IMR-90 (cell line): ENCODE results near the gene ORMDL3. TPM values are rescaled to one million over a fixed set of nuclear protein-coding genes. Genes with fewer than 3 reads are reported as not detected.

Experiments
- ATAC-seq: fragments of 200-7000 bp; cut with Tn5 transposase; 2 replicates; pipeline ENCODE4 v1.9.1; 2020; ENCODE audit warnings: low read depth, mild to moderate bottlenecking, moderate library complexity
- BruUV-seq: library from RNA; stranded (reverse); fragments of 400-500 nt; replicated peaks from 2 replicates; lab custom pipeline; 2021; lab: Mats Ljungman, UMichigan
- CTCF ChIA-PET: fragments of 300-600 bp; formaldehyde crosslinking; extraction: SDS; loops from one replicate; lab custom pipeline; 2021; ENCODE audit warnings: antibody characterized with exemption; lab: Yijun Ruan, JAX
- POLR2A ChIA-PET: fragments of 300-600 bp; sonication (Branson Sonifier 250); formaldehyde crosslinking; loops from one replicate; lab custom pipeline; 2022; ENCODE audit warnings: antibody characterized with exemption; ENCODE audit not compliant: unreplicated experiment; lab: Charles Lee
- DNase-seq: peaks from one replicate; pipeline ENCODE4 v3.0.0; 2013
- H2AFZ ChIP-seq: replicated peaks from 2 replicates; pipeline ENCODE3; 2013; ENCODE audit warnings: low read length, mild to moderate bottlenecking; ENCODE audit not compliant: poor library complexity
- H2AK5ac ChIP-seq: 2 replicates; pipeline ENCODE4 v1.6.1; 2013; ENCODE audit warnings: low read depth, low read length, inconsistent platforms
- H2AK9ac ChIP-seq: replicated peaks from 2 replicates; pipeline ENCODE3; 2013; ENCODE audit warnings: mild to moderate bottlenecking, low read depth, low read length, moderate library complexity; ENCODE audit not compliant: poor library complexity
- H2BK120ac ChIP-seq: 2 replicates; pipeline ENCODE4 v1.6.1; 2013; ENCODE audit warnings: low read depth, low read length, inconsistent platforms
- H2BK15ac ChIP-seq: 3 replicates; pipeline ENCODE4 v1.6.1; 2013; ENCODE audit warnings: low read depth, low read length, inconsistent platforms
- H2BK20ac ChIP-seq: 2 replicates; pipeline ENCODE4 v1.6.1; 2013; ENCODE audit warnings: low read depth, mild to moderate bottlenecking, inconsistent platforms, low read length, moderate library complexity
- H2BK5ac ChIP-seq: 2 replicates; pipeline ENCODE4 v1.6.1; 2013; ENCODE audit warnings: mild to moderate bottlenecking, low read depth, low read length, inconsistent platforms; ENCODE audit not compliant: poor library complexity, severe bottlenecking
- H3K14ac ChIP-seq: replicated peaks from 2 replicates; pipeline ENCODE4 v1.6.1; 2013; ENCODE audit warnings: low read depth, low read length, inconsistent platforms
- H3K18ac ChIP-seq: 2 replicates; pipeline ENCODE4 v1.6.1; 2013; ENCODE audit warnings: low read depth, low read length, control low read depth
- H3K23ac ChIP-seq: 2 replicates; pipeline ENCODE4 v1.6.1; 2013; ENCODE audit warnings: low read depth, low read length, inconsistent platforms
- H3K27ac ChIP-seq: 2 replicates; pipeline ENCODE4 v1.5.1; 2013; ENCODE audit warnings: mild to moderate bottlenecking, control low read depth, low read length; ENCODE audit not compliant: insufficient read depth
- H3K27me3 ChIP-seq: 2 replicates; pipeline ENCODE4 v1.6.1; 2013; ENCODE audit warnings: low read length; ENCODE audit not compliant: control insufficient read depth, insufficient read depth
- H3K36me3 ChIP-seq: 2 replicates; pipeline ENCODE4 v1.6.1; 2013; ENCODE audit warnings: low read length, mixed read lengths; ENCODE audit not compliant: control insufficient read depth, insufficient read depth
- H3K4ac ChIP-seq: 2 replicates; pipeline ENCODE4 v1.6.1; 2013; ENCODE audit warnings: low read depth, low read length, inconsistent platforms
- H3K4me1 ChIP-seq: 2 replicates; pipeline ENCODE4 v1.6.1; 2013; ENCODE audit warnings: low read length, mixed read lengths; ENCODE audit not compliant: control insufficient read depth, insufficient read depth
- H3K4me2 ChIP-seq: 2 replicates; pipeline ENCODE4 v1.6.1; 2013; ENCODE audit warnings: low read depth, mild to moderate bottlenecking, control low read depth, low read length, moderate library complexity
- H3K4me3 ChIP-seq: 2 replicates; pipeline ENCODE4 v1.5.1; 2013; ENCODE audit warnings: low read depth, mild to moderate bottlenecking, control low read depth, low read length, moderate library complexity; ENCODE audit not compliant: insufficient read depth
- H3K56ac ChIP-seq: 2 replicates; pipeline ENCODE4 v1.6.1; 2013; ENCODE audit warnings: low read length, inconsistent platforms; ENCODE audit not compliant: insufficient read depth; ENCODE audit errors: extremely low read depth
- H3K79me1 ChIP-seq, 2 experiments: 2 replicates each; pipeline ENCODE4 v1.6.1; 2013; ENCODE audit warnings: low read length in 2 of 2, inconsistent platforms in 1 of 2, low read depth in 1 of 2
- H3K9ac ChIP-seq: 2 replicates; pipeline ENCODE4 v1.6.1; 2013; ENCODE audit warnings: low read depth, low read length, control low read depth
- H3K9me1 ChIP-seq: 2 replicates; pipeline ENCODE4 v1.6.1; 2013; ENCODE audit warnings: low read length, inconsistent platforms; ENCODE audit not compliant: insufficient read depth
- H3K9me3 ChIP-seq: 2 replicates; pipeline ENCODE4 v1.6.1; 2013; ENCODE audit warnings: low read length; ENCODE audit not compliant: control insufficient read depth, insufficient read depth
- H4K20me1 ChIP-seq: 2 replicates; pipeline ENCODE4 v1.6.1; 2013; ENCODE audit warnings: low read length, inconsistent platforms; ENCODE audit not compliant: insufficient read depth
- H4K5ac ChIP-seq: 2 replicates; pipeline ENCODE4 v1.6.1; 2013; ENCODE audit warnings: mild to moderate bottlenecking, low read depth, low read length, control low read depth
- H4K8ac ChIP-seq, 2 experiments: 2 replicates each; pipeline ENCODE4 v1.6.1; 2013; ENCODE audit warnings: low read depth in 2 of 2, low read length in 2 of 2, control low read depth in 1 of 2, inconsistent platforms in 1 of 2
- H4K91ac ChIP-seq: 2 replicates; pipeline ENCODE4 v1.6.1; 2013; ENCODE audit warnings: low read depth, low read length, inconsistent platforms; ENCODE audit not compliant: insufficient read depth
- RCOR1 ChIP-seq: IDR thresholded peaks from 2 replicates; pipeline ENCODE4 v1.6.1; 2012; ENCODE audit warnings: mild to moderate bottlenecking, low read length, improper control_type of control experiment; ENCODE audit not compliant: insufficient replicate concordance
- SMC3 ChIP-seq: fragments of 150-350 bp; IDR thresholded peaks from 2 replicates; pipeline ENCODE4 v1.6.1; 2016; ENCODE audit warnings: low read depth, mild to moderate bottlenecking, antibody characterized with exemption, low read length, moderate library complexity
- WGBS, 2 experiments: methylation state at CpG; one replicate each; pipeline versions ENCODE4 v1.1.5 to v1.1.7; 2013; ENCODE audit warnings: missing lambda C conversion rate in 2 of 2; ENCODE audit not compliant: insufficient read length in 1 of 2; ENCODE audit errors: extremely low coverage in 2 of 2; 5-methylcytosine and 5-hydroxymethylcytosine counted together
- dilution Hi-C: fragments of 300-500 bp; cut with HindIII; formaldehyde crosslinking; loops from one replicate; pipeline ENCODE4 v1.14.3; 2018; ENCODE audit warnings: low sequenced_read_pairs; ENCODE audit not compliant: unreplicated experiment
- in situ Hi-C: fragments of 300-500 bp; cut with MboI; formaldehyde crosslinking; loops from 3 replicates; pipeline ENCODE4 v1.14.3; 2019; ENCODE audit warnings: low sequenced_read_pairs, inconsistent platforms, mixed read lengths
- intact Hi-C: fragments of 100-400 bp; cut with micrococcal nuclease; formaldehyde crosslinking; loops from 2 replicates; pipeline ENCODE4 v1.10.0; 2022
- polyA plus RNA-seq, 3 experiments: library from polyadenylated mRNA; depleted of rRNA; stranded (reverse); fragments of >200 nt; gene quantifications; 2 replicates each; pipeline ENCODE4 v1.2.3, GENCODE V29; 2012; ENCODE audit warnings: low replicate concordance in 1 of 3
- total RNA-seq: library from RNA; depleted of rRNA; stranded (reverse); fragments of >200 nt; gene quantifications from 2 replicates; pipeline ENCODE4 v1.2.3, GENCODE V29; 2012
- TF ChIP-seq, protein P1 (sequence below): fragments of 150-350 bp; IDR thresholded peaks from 2 replicates; pipeline ENCODE4 v1.6.1; 2016; ENCODE audit warnings: low read depth, mild to moderate bottlenecking, low read length, moderate library complexity, borderline replicate concordance
- TF ChIP-seq, protein P2 (sequence below): conservative IDR thresholded peaks from 2 replicates; pipeline ENCODE4 v1.5.1; 2012; ENCODE audit warnings: mild to moderate bottlenecking, low read depth, low read length, improper control_type of control experiment

The ORMDL3 gene
- total and polyA plus RNA-seq, 2 of the 4 experiments (the other 2 are of a cell fraction): 45.7 to 78.6 TPM

DNA sequence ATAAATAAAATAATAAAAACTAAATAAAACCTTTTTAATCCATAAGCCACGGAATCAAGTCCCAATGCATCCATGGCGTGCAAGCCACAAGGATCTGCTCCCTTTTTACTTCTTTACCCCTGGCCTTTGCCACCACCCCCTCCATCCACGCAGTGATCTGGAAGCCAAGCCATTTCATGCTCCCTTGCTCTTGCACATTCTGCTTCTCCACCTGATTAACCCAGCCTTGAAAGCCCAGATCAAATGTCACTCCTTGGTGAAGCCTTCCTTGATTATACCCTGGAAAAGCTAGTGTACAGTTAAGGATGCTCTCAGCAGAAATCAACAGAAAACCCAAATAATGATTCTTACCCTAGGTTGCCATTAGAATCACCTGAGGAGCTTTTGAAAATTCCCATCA lies 10.0 kb upstream of the ORMDL3 start:
- Histone ChIP-seq H3K4me3 (no peak overlapping the region), H4K5ac (no peak overlapping the region), H2AK9ac (no peak overlapping the region), H4K20me1 (no peaks in the 10 kb centered on the region; the same call in 1 of the 2 replicates), H3K14ac (no peak overlapping the region), H2BK5ac (no peak overlapping the region), H4K8ac (no peak overlapping the region), H3K9me1 (peaks cover 18% of the 10 kb centered on the region), H4K91ac (no peak overlapping the region), H3K27ac (no peak overlapping the region), H3K79me1 (no peaks in the 10 kb centered on the region), H3K36me3 (no peaks in the 10 kb centered on the region), H3K4me1 (peaks cover 15% of the 10 kb centered on the region), H3K23ac (no peak overlapping the region), H3K4me2 (no peak overlapping the region), H2BK120ac (no peak overlapping the region), H2AK5ac (no peak overlapping the region), H3K18ac (no peak overlapping the region), H2AFZ (no peak overlapping the region), H2BK20ac (no peak overlapping the region), H2BK15ac (no peak overlapping the region), H3K9ac (no peak overlapping the region), H3K56ac (no peak overlapping the region), H3K27me3 (no peaks in the 10 kb centered on the region), H3K9me3 (no peaks in the 10 kb centered on the region), H3K4ac (no peak overlapping the region)
- intact Hi-C loops (no loop called here), dilution Hi-C loops (no loop called here), in situ Hi-C loops (no loop called here)
- ATAC-seq (no peak), DNase-seq (no peak)
- CTCF ChIA-PET: no interaction called here
- 100% methylated on average over 1 of the region's 3 CpGs; no CpG with 5 or more reads in 1 of the 2 experiments for WGBS, 2 experiments
- BruUV-seq: no TSS peak
- TF ChIP-seq, protein P1, sequence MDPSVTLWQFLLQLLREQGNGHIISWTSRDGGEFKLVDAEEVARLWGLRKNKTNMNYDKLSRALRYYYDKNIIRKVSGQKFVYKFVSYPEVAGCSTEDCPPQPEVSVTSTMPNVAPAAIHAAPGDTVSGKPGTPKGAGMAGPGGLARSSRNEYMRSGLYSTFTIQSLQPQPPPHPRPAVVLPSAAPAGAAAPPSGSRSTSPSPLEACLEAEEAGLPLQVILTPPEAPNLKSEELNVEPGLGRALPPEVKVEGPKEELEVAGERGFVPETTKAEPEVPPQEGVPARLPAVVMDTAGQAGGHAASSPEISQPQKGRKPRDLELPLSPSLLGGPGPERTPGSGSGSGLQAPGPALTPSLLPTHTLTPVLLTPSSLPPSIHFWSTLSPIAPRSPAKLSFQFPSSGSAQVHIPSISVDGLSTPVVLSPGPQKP: no peak
- TF ChIP-seq RCOR1: no peak
- TF ChIP-seq SMC3: no peak
- TF ChIP-seq, protein P2, sequence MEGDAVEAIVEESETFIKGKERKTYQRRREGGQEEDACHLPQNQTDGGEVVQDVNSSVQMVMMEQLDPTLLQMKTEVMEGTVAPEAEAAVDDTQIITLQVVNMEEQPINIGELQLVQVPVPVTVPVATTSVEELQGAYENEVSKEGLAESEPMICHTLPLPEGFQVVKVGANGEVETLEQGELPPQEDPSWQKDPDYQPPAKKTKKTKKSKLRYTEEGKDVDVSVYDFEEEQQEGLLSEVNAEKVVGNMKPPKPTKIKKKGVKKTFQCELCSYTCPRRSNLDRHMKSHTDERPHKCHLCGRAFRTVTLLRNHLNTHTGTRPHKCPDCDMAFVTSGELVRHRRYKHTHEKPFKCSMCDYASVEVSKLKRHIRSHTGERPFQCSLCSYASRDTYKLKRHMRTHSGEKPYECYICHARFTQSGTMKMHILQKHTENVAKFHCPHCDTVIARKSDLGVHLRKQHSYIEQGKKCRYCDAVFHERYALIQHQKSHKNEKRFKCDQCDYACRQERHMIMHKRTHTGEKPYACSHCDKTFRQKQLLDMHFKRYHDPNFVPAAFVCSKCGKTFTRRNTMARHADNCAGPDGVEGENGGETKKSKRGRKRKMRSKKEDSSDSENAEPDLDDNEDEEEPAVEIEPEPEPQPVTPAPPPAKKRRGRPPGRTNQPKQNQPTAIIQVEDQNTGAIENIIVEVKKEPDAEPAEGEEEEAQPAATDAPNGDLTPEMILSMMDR: no peak
- POLR2A ChIA-PET: no interaction called here
